Measurements from ENCODE around the gene ABLIM2. TPM values are rescaled to one million over a fixed set of nuclear protein-coding genes. Genes with fewer than 3 reads are reported as not detected.

Gene ABLIM2
- total and polyA plus RNA-seq, 10 of the 15 experiments (the other 5 are each of a cell fraction or from before 2014, with no cell fraction given): 0.03 to 0.15 (median 0.05) TPM; not detected in 7

DNA sequence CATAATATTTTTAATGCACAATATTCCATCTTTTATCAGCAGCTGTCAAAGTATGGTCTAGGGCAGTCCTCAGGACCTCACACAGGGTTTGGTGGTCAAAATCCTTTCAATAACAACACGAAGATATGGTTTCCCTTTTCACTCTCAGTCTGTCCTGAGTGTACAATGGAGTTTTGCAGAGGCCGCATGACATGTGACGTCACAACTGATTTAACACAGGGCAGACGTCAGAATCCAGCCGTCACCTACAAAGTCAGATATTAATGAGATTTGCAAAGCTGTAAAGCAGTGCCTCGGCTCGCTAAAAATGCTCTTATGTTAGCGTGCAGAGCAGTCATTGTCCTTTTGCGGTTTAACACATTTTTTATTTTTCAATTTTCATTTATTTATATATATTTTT, 12.5 kb downstream of the ABLIM2 start (continued):
- no peak for TF ChIP-seq ZSCAN29 (IDR thresholded peaks at IDR 0.05)
- TF ChIP-seq CBX3 (IDR thresholded peaks at IDR 0.05; ENCODE audit: borderline replicate concordance, low read depth): no peak
- no peak for TF ChIP-seq JUND (IDR thresholded peaks at IDR 0.05; ENCODE audit: low read depth, low read length)

DNA sequence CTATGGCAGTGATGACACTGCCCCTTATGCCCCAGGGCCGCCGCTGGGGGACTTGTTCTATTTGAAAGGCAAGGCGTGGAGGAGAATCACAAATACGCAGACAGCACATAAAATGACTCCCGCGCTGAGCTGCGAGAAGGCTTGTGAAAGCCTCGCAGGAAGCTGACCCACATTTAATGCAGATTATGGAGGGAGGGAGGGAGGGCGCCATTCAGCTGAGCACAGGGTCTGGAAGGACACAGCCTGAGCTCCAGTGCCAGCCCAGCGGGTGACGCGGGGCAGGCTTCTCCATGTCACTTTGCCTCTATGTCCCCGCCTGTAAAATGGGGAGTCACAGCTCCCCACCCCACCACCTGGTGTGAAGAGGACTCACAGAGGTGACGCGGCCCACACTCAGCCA, 14.3 kb downstream of the ABLIM2 start:
- H3K4me2 ChIP-seq (ENCODE audit: control insufficient read depth, insufficient read depth): no peak overlapping the region
- no peak for ATAC-seq
- in situ Hi-C loops (cut with MboI): no loop called here

More for the DNA sequence above, 14.3 kb downstream of the ABLIM2 start:
- Histone ChIP-seq H4K20me1 (ENCODE audit: control insufficient read depth, insufficient read depth) (no peaks in the 10 kb centered on the region), H3K9ac (ENCODE audit: control insufficient read depth, insufficient read depth, low read length) (no peak overlapping the region), H3K36me3 (ENCODE audit: control insufficient read depth in 2 of 2, insufficient read depth in 2 of 2, low read length in 1 of 2) (no peaks in the 10 kb centered on the region), H3K9me3 (replicated peaks; ENCODE audit: control insufficient read depth, insufficient read depth, low read length) (no peaks in the 10 kb centered on the region), H3K27ac (ENCODE audit: control insufficient read depth, insufficient read depth) (no peak overlapping the region), H3K4me3 (no peak overlapping the region), H3K79me2 (ENCODE audit: control insufficient read depth, insufficient read depth, low read length) (no peaks in the 10 kb centered on the region), H3K4me1 (ENCODE audit: control insufficient read depth, insufficient read depth, low read length) (no peaks in the 10 kb centered on the region), H3K27me3 (replicated peaks in 1 of 2; ENCODE audit: control insufficient read depth in 2 of 2, insufficient read depth in 2 of 2, low read length in 1 of 2) (peaks cover 2% of the 10 kb centered on the region in 2 experiments; a peak in 2 of 4 replicates), H2AFZ (ENCODE audit: control insufficient read depth, low read depth, low read length) (no peak overlapping the region)
- ChIA-PET SMC1A (ENCODE audit: uncharacterized antibody, unreplicated experiment) (no interaction called here), POLR2A (no interaction called here), CTCF (no interaction called here), RAD21 (ENCODE audit: unreplicated experiment) (no interaction called here)
- whole genome bisulfite sequencing (ENCODE audit: insufficient coverage, insufficient replicate concordance, low lambda C conversion rate, missing lambda C conversion rate): 32% methylated on average over 15 of the region's 15 CpGs
- intact Hi-C loops (cut with micrococcal nuclease; ENCODE audit: unreplicated experiment): no loop called here
- DNase-seq (ENCODE audit: low read depth, low spot score) (no peak), FAIRE-seq (no peak)
- BruUV-seq (replicated peaks): no TSS peak
- TF ChIP-seq SREBF1 (IDR thresholded peaks at IDR 0.05; ENCODE audit: low read length): no peak
- TF ChIP-seq PAX8 (IDR thresholded peaks at IDR 0.05): no peak
- no peak for TF ChIP-seq SMAD1 (IDR thresholded peaks at IDR 0.05; ENCODE audit: low read depth, partially characterized antibody)
- no peak for TF ChIP-seq FOXK2 (IDR thresholded peaks at IDR 0.05)
- TF ChIP-seq, protein P1, sequence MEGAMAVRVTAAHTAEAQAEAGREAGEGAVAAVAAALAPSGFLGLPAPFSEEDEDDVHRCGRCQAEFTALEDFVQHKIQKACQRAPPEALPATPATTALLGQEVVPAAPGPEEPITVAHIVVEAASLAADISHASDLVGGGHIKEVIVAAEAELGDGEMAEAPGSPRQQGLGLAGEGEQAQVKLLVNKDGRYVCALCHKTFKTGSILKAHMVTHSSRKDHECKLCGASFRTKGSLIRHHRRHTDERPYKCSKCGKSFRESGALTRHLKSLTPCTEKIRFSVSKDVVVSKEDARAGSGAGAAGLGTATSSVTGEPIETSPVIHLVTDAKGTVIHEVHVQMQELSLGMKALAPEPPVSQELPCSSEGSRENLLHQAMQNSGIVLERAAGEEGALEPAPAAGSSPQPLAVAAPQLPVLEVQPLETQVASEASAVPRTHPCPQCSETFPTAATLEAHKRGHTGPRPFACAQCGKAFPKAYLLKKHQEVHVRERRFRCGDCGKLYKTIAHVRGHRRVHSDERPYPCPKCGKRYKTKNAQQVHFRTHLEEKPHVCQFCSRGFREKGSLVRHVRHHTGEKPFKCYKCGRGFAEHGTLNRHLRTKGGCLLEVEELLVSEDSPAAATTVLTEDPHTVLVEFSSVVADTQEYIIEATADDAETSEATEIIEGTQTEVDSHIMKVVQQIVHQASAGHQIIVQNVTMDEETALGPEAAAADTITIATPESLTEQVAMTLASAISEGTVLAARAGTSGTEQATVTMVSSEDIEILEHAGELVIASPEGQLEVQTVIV (IDR thresholded peaks at IDR 0.05; ENCODE audit: borderline replicate concordance, partially characterized antibody): no peak
- no peak for TF ChIP-seq TBL1XR1 (IDR thresholded peaks at IDR 0.05; ENCODE audit: low read depth, low read length)
- no peak for TF ChIP-seq ASH2L (IDR thresholded peaks at IDR 0.05; ENCODE audit: borderline replicate concordance, low read depth)
- TF ChIP-seq, protein P2, sequence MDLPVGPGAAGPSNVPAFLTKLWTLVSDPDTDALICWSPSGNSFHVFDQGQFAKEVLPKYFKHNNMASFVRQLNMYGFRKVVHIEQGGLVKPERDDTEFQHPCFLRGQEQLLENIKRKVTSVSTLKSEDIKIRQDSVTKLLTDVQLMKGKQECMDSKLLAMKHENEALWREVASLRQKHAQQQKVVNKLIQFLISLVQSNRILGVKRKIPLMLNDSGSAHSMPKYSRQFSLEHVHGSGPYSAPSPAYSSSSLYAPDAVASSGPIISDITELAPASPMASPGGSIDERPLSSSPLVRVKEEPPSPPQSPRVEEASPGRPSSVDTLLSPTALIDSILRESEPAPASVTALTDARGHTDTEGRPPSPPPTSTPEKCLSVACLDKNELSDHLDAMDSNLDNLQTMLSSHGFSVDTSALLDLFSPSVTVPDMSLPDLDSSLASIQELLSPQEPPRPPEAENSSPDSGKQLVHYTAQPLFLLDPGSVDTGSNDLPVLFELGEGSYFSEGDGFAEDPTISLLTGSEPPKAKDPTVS (IDR thresholded peaks at IDR 0.05; ENCODE audit: low read depth, low read length): no peak
- TF ChIP-seq, protein P3, sequence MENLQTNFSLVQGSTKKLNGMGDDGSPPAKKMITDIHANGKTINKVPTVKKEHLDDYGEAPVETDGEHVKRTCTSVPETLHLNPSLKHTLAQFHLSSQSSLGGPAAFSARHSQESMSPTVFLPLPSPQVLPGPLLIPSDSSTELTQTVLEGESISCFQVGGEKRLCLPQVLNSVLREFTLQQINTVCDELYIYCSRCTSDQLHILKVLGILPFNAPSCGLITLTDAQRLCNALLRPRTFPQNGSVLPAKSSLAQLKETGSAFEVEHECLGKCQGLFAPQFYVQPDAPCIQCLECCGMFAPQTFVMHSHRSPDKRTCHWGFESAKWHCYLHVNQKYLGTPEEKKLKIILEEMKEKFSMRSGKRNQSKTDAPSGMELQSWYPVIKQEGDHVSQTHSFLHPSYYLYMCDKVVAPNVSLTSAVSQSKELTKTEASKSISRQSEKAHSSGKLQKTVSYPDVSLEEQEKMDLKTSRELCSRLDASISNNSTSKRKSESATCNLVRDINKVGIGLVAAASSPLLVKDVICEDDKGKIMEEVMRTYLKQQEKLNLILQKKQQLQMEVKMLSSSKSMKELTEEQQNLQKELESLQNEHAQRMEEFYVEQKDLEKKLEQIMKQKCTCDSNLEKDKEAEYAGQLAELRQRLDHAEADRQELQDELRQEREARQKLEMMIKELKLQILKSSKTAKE (IDR thresholded peaks at IDR 0.05; ENCODE audit: low read depth, poor library complexity, severe bottlenecking): no peak
- no peak for TF ChIP-seq NFIC (IDR thresholded peaks at IDR 0.05; ENCODE audit: low read depth, low read length)
- no peak for TF ChIP-seq CREM (IDR thresholded peaks at IDR 0.05; ENCODE audit: low read depth)
- no peak for TF ChIP-seq KAT2A (conservative IDR thresholded peaks at IDR 0.05; ENCODE audit: control insufficient read depth, low read depth, low read length)
- no peak for TF ChIP-seq TCF7 (IDR thresholded peaks at IDR 0.05; ENCODE audit: borderline replicate concordance)
- no peak for TF ChIP-seq SRF (IDR thresholded peaks at IDR 0.05; ENCODE audit: low read depth in 2 of 2, low read length in 2 of 2)
- TF ChIP-seq ZSCAN29 (IDR thresholded peaks at IDR 0.05): no peak
- TF ChIP-seq MXI1 (IDR thresholded peaks at IDR 0.05; ENCODE audit: low read depth, low read length): no peak
